ENCODE results near the gene FILIP1. TPM values are rescaled to one million over a fixed set of nuclear protein-coding genes. Genes with fewer than 3 reads are reported as not detected.

The FILIP1 gene
- polyA plus RNA-seq, 3 donors: not detected

DNA sequence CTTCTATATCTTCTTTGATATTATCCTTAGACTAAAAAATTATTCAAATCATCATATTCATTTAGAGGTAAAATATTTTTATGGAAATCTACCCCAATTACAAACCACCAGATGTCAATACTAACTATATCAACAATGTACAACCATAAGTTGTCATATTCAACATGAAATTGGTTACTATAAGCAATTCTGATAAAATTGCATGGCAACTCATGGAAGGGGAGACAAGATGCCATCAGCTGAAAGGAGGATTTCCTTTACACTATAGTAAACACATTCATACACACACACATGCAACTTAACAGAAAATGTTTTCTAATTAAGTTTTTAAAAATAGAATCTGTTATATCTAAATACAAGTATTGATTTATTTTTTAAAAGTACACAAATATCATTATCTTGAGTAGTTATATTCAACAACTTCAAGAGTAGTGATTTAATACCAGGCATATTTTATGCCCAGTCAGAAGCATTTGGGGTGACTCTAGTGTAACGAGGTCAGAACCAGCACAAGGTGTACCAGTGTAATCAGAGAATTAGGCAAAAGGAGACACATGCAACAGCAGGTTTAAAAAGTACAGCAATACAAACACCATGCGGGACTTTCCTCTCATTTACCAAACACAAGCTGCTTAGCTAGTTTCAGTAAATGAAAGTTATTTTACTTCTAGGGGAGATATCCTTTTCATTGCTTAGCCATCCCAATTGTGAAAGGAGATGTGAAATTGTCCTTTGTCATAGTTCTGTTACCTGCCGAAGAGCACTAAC, 1.0 kb downstream of the FILIP1 start:
- Histone ChIP-seq H3K4me3 (replicated peaks in 1 of 3; ENCODE audit: low read depth in 2 of 3, low read length in 3 of 3) (no peak overlapping the region), H2AFZ (ENCODE audit: insufficient read depth, low read depth, low read length, poor library complexity, severe bottlenecking) (no peak overlapping the region), H3K4me2 (replicated peaks; ENCODE audit: extremely low read depth, low read length, poor library complexity, severe bottlenecking) (no peak overlapping the region), H3K4me1 (ENCODE audit: control insufficient read depth in 1 of 2, insufficient read depth in 2 of 2, low read length in 2 of 2) (no peaks in the 10 kb centered on the region), H3K27me3 (ENCODE audit: control insufficient read depth in 2 of 2, insufficient read depth in 2 of 2, low read length in 2 of 2) (peaks cover 4 to 16% of the 10 kb centered on the region in 2 donors), H3K27ac (ENCODE audit: low read depth in 1 of 2, low read length in 2 of 2) (no peak overlapping the region), H3K79me2 (ENCODE audit: insufficient read depth, low read length) (no peaks in the 10 kb centered on the region), H4K20me1 (ENCODE audit: insufficient read depth, low read length) (no peaks in the 10 kb centered on the region), H3K9me3 (replicated peaks in 1 of 2; ENCODE audit: control insufficient read depth in 1 of 2, insufficient read depth in 1 of 2, low read length in 2 of 2) (no peaks in the 10 kb centered on the region), H3K9ac (ENCODE audit: insufficient read depth, low read length, poor library complexity, severe bottlenecking) (no peak overlapping the region), H3K36me3 (replicated peaks in 1 of 2; ENCODE audit: control insufficient read depth in 1 of 2, insufficient read depth in 2 of 2, low read length in 2 of 2) (no peaks in the 10 kb centered on the region)
- no peak overlapping the region for H3K27ac Mint-ChIP-seq
- DNase-seq: no peak
- H3K36me3 Mint-ChIP-seq: no peaks in the 10 kb centered on the region
- H3K9me3 Mint-ChIP-seq: peaks cover 0 to 2% (median 0%) of the 10 kb centered on the region in 7 donors
- H3K27me3 Mint-ChIP-seq (ENCODE audit: low read depth in 3 of 3): peaks cover 4 to 34% (median 6%) of the 10 kb centered on the region in 3 donors
- intact Hi-C loops (cut with micrococcal nuclease): no loop called here
- no peak overlapping the region for H3K4me3 Mint-ChIP-seq
- no CpG with 5 or more reads among the region's 3 CpGs for WGBS (ENCODE audit: insufficient coverage)
- no peaks in the 10 kb centered on the region for H3K4me1 Mint-ChIP-seq
- TF ChIP-seq, protein P1, sequence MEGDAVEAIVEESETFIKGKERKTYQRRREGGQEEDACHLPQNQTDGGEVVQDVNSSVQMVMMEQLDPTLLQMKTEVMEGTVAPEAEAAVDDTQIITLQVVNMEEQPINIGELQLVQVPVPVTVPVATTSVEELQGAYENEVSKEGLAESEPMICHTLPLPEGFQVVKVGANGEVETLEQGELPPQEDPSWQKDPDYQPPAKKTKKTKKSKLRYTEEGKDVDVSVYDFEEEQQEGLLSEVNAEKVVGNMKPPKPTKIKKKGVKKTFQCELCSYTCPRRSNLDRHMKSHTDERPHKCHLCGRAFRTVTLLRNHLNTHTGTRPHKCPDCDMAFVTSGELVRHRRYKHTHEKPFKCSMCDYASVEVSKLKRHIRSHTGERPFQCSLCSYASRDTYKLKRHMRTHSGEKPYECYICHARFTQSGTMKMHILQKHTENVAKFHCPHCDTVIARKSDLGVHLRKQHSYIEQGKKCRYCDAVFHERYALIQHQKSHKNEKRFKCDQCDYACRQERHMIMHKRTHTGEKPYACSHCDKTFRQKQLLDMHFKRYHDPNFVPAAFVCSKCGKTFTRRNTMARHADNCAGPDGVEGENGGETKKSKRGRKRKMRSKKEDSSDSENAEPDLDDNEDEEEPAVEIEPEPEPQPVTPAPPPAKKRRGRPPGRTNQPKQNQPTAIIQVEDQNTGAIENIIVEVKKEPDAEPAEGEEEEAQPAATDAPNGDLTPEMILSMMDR (IDR thresholded peaks at IDR 0.05): no peak

DNA sequence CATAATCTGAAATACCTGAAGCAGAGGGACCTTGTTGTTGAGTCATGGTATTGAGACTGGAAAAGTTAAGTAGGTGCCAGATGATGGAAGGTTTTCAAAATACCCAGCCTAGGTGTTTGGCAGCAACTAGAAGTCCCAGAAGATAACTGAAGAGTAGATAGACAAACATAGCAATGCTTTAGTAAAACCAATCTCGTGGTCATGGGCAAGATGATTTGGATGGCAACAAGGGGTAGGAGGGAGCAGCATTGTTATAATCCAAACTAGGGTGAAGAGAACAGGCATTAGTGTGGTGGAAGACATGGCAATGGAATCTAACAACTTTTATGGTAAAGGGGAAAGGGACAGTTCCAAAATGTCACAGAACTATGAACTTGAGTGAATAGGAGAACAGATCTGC, 2.3 kb downstream of the FILIP1 start:
- H2AFZ ChIP-seq (ENCODE audit: insufficient read depth, low read depth, low read length, poor library complexity, severe bottlenecking): no peak overlapping the region
- no peak overlapping the region for H3K9ac ChIP-seq (ENCODE audit: insufficient read depth, low read length, poor library complexity, severe bottlenecking)
- H4K20me1 ChIP-seq (ENCODE audit: insufficient read depth, low read length): no peaks in the 10 kb centered on the region
- no peaks in the 10 kb centered on the region for H3K79me2 ChIP-seq (ENCODE audit: insufficient read depth, low read length)
- no peak for DNase-seq
- H3K36me3 ChIP-seq (replicated peaks in 1 of 2; ENCODE audit: control insufficient read depth in 1 of 2, insufficient read depth in 2 of 2, low read length in 2 of 2): no peaks in the 10 kb centered on the region
- H3K36me3 Mint-ChIP-seq: no peaks in the 10 kb centered on the region
- no peaks in the 10 kb centered on the region for H3K4me1 Mint-ChIP-seq
- no peaks in the 10 kb centered on the region for H3K9me3 ChIP-seq (replicated peaks in 1 of 2; ENCODE audit: control insufficient read depth in 1 of 2, insufficient read depth in 1 of 2, low read length in 2 of 2)
- no peak overlapping the region for H3K4me2 ChIP-seq (replicated peaks; ENCODE audit: extremely low read depth, low read length, poor library complexity, severe bottlenecking)
- TF ChIP-seq, protein P1 (IDR thresholded peaks at IDR 0.05): no peak
- H3K4me1 ChIP-seq (ENCODE audit: control insufficient read depth in 1 of 2, insufficient read depth in 2 of 2, low read length in 2 of 2): no peaks in the 10 kb centered on the region
- intact Hi-C loops (cut with micrococcal nuclease): no loop called here
- H3K27me3 ChIP-seq (ENCODE audit: control insufficient read depth in 2 of 2, insufficient read depth in 2 of 2, low read length in 2 of 2): peaks cover 4 to 16% of the 10 kb centered on the region in 2 donors
- H3K27me3 Mint-ChIP-seq (ENCODE audit: low read depth in 3 of 3): peaks cover 2 to 28% (median 7%) of the 10 kb centered on the region in 3 donors
- H3K4me3 Mint-ChIP-seq: no peak overlapping the region
- H3K4me3 ChIP-seq (replicated peaks in 1 of 3; ENCODE audit: low read depth in 2 of 3, low read length in 3 of 3): no peak overlapping the region
- no peak overlapping the region for H3K27ac ChIP-seq (ENCODE audit: low read depth in 1 of 2, low read length in 2 of 2)
- peaks cover 0 to 2% (median 0%) of the 10 kb centered on the region in 7 donors for H3K9me3 Mint-ChIP-seq
- 70% methylated on average over 1 of the region's 1 CpG for WGBS (ENCODE audit: insufficient coverage)
- H3K27ac Mint-ChIP-seq: no peak overlapping the region
